ENCODE results near the gene POU2F2.

The POU2F2 gene

DNA sequence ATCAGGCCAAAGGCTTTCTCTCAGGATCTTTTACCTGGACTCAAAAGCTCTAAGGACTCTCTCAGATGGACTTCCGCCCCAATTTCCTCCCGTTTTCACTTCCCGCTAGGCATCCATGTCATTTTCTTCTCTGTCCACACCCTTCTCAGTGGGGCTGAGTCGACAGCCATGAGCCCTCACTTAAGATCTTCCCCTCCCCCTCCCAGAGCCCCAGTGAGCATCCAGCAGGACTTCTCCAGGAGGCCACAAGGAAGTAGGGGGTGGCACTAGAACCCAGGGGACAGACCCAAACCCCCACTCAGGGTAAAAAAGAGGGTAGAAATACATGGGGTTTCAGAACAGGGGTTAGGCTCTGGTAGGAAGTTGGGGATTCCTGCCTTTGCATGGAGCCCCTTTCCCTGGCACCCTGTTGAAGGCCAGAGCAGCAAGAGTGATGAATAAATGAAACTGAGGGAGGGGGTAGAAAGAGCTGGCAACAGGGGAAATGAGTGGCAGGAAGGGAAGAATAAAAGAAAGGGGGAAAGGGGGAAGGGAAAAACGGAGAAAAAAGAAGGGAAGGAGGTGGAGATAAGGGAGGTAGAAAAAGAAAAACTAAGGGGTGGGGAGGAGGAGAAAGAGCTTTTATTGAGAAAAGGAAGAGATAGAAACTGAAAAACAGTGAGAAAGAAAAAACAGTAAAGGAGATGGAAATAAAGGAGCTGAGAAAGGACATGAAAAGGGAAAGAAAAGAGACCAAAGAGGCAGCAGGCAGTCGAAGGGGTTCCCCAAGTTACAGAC, 42.9 kb upstream of the POU2F2 start:
- DNase-seq (ENCODE audit: low read depth): no peak
- TF ChIP-seq, protein P1, sequence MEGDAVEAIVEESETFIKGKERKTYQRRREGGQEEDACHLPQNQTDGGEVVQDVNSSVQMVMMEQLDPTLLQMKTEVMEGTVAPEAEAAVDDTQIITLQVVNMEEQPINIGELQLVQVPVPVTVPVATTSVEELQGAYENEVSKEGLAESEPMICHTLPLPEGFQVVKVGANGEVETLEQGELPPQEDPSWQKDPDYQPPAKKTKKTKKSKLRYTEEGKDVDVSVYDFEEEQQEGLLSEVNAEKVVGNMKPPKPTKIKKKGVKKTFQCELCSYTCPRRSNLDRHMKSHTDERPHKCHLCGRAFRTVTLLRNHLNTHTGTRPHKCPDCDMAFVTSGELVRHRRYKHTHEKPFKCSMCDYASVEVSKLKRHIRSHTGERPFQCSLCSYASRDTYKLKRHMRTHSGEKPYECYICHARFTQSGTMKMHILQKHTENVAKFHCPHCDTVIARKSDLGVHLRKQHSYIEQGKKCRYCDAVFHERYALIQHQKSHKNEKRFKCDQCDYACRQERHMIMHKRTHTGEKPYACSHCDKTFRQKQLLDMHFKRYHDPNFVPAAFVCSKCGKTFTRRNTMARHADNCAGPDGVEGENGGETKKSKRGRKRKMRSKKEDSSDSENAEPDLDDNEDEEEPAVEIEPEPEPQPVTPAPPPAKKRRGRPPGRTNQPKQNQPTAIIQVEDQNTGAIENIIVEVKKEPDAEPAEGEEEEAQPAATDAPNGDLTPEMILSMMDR (IDR thresholded peaks at IDR 0.05; ENCODE audit: insufficient read depth, low read depth, low read length, missing control alignments): no peak
- no peak overlapping the region for H3K4me3 ChIP-seq (ENCODE audit: low read depth, low read length)

- TF ChIP-seq, protein P1 (IDR thresholded peaks at IDR 0.05; ENCODE audit: insufficient read depth, low read depth, low read length, missing control alignments): no peak
- no peak overlapping the region for H3K4me3 ChIP-seq (ENCODE audit: low read depth, low read length)
- no peak for DNase-seq (ENCODE audit: low read depth)
Measured at GRCh38 chr19:42174188-42174587, 41.9 kb upstream of the POU2F2 start.

- TF ChIP-seq, protein P1 (IDR thresholded peaks at IDR 0.05; ENCODE audit: insufficient read depth, low read depth, low read length, missing control alignments): no peak
- no peak for DNase-seq (ENCODE audit: low read depth)
- H3K4me3 ChIP-seq (ENCODE audit: low read depth, low read length): no peak overlapping the region
Measured at GRCh38 chr19:42173695-42174094, 41.4 kb upstream of the POU2F2 start.

DNA sequence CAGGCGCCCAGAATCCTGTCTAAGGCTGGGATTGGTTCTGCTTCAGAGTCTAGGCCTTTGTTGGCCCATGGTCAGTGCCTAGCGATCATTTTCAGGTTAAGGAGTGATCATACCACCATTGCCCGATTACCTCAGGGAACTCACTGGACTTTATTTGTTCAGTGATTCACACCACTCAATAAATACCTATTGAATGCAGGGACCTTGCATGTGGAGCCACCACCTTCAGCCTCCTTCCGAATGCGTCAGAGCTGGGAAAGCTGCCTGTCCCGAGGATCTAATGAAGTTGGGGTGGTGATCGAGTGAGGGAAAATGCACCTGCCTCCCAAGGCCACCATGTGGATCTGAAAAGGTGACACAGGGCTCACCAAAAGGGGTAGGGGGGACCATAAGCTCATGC, 40.0 kb upstream of the POU2F2 start:
- DNase-seq (ENCODE audit: low read depth): no peak
- TF ChIP-seq, protein P1 (IDR thresholded peaks at IDR 0.05; ENCODE audit: insufficient read depth, low read depth, low read length, missing control alignments): no peak

DNA sequence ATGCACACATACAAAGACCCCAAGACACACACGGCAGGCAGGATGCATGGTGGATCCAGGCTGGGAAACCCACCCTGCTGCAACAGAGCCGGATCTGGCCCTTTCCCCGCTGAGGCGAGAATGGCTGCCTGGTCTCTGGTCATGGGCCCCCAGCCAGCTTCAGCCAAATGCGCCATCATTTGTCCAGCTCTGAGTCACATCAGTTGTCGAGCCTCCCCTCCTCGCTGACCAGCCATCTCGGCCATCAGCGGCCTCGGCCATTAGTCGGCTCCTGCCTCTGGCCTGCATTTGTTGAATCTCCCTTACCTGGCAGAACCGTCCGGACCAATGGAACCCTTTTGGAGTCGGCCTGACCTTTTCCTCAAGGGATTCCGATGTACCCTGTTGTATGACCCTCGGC, 38.5 kb upstream of the POU2F2 start:
- TF ChIP-seq, protein P1 (IDR thresholded peaks at IDR 0.05; ENCODE audit: insufficient read depth, low read depth, low read length, missing control alignments): no peak
- no peak for DNase-seq (ENCODE audit: low read depth)
- no peak overlapping the region for H3K4me3 ChIP-seq (ENCODE audit: low read depth, low read length)

More for the DNA sequence above, 40.0 kb upstream of the POU2F2 start:
- H3K4me3 ChIP-seq (ENCODE audit: low read depth, low read length): no peak overlapping the region

DNA sequence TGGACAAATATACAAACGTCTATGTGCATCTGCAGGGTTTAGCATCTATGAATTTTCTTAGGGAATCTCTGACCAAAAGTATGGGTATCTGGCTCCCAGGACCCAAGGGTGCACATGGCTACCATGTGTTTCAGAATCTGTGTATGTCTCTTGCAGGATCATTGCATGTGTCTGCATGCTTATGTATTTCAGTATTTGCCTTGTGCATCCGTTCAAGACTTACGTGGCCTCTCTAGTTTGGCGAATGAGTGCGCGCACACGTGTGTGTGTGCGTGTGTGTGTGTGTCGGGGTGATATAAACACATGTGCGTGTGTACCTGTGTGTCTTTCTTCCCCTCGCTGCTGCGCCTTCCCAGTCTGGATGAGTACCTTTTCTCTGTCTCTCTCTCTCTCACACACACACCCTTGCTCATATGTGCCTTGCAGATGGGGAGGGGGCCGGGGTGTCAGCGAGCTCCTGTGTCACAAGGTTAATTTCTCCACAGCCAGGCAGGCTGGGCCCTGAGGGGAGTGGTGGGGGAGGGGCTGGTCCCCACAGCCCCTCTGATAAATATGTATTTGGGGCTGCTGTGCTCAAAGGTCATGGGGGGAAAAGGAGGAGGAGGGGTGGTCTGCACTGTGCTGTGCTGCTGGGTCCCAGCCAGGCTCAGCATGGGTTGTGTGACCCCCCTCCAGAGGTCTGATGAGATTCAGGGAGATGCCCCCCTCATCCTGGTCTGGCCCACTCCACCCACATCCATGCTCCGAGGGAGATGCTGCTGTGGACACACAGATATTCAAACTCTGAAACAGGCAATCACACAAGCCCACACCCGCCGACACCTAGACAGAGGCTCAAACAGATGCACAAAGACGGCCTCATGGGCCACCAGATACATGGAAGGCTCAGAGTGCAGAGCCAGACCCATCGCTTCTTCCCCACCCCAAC, 37.5 kb upstream of the POU2F2 start:
- DNase-seq (ENCODE audit: low read depth): no peak
- TF ChIP-seq, protein P1 (IDR thresholded peaks at IDR 0.05; ENCODE audit: insufficient read depth, low read depth, low read length, missing control alignments): no peak
- no peak overlapping the region for H3K4me3 ChIP-seq (ENCODE audit: low read depth, low read length)
